22Rv1 (cell line): Measurements from ENCODE around the gene ACTMAP.

ENCODE experiments used
- CTCF ChIP-seq: fragments of 450-650 bp; IDR thresholded peaks from 2 replicates; pipeline ENCODE4 v1.5.1; 2017; ENCODE audit warnings: mild to moderate bottlenecking
- ZFX ChIP-seq: fragments of 450-650 bp; IDR thresholded peaks from 2 replicates; pipeline ENCODE4 v1.6.1; 2017; ENCODE audit warnings: antibody characterized with exemption, borderline replicate concordance

GRCh38 chr19:40762754-40763470 lies 12.6 kb upstream of the ACTMAP start:
- no peak for TF ChIP-seq CTCF
- TF ChIP-seq ZFX, result no peak
